ENCODE data around the gene ZNF385B.

ZNF385B gene

DNA sequence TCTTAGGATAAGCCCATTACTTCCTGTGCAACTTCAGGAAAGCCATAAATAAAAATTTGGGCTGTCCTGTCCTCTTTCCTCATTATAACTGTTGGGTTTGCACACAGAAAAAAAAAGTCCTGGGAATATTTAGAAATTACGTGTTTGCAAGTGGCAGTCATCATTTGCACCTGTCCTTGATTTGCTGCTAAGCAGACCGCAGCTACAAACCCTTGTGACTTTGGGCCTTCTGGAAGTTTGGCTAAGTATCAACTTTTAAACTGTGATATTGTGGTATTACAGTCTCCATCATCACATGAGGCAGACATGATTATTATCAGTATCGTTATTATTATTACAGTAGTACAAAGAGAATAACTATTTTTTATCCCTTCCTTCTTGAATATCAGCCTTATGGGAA, 336.1 kb downstream of the ZNF385B start:
- TF ChIP-seq, protein P1, sequence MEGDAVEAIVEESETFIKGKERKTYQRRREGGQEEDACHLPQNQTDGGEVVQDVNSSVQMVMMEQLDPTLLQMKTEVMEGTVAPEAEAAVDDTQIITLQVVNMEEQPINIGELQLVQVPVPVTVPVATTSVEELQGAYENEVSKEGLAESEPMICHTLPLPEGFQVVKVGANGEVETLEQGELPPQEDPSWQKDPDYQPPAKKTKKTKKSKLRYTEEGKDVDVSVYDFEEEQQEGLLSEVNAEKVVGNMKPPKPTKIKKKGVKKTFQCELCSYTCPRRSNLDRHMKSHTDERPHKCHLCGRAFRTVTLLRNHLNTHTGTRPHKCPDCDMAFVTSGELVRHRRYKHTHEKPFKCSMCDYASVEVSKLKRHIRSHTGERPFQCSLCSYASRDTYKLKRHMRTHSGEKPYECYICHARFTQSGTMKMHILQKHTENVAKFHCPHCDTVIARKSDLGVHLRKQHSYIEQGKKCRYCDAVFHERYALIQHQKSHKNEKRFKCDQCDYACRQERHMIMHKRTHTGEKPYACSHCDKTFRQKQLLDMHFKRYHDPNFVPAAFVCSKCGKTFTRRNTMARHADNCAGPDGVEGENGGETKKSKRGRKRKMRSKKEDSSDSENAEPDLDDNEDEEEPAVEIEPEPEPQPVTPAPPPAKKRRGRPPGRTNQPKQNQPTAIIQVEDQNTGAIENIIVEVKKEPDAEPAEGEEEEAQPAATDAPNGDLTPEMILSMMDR (IDR thresholded peaks at IDR 0.05; ENCODE audit: extremely low read depth, missing control alignments): no peak
- DNase-seq (ENCODE audit: low spot score): no peak

- no peak for DNase-seq (ENCODE audit: low spot score)
- TF ChIP-seq, protein P1 (IDR thresholded peaks at IDR 0.05; ENCODE audit: extremely low read depth, missing control alignments): no peak
Measured at GRCh38 chr2:179524809-179525339, 336.5 kb downstream of the ZNF385B start.

- TF ChIP-seq, protein P1 (IDR thresholded peaks at IDR 0.05; ENCODE audit: extremely low read depth, missing control alignments): no peak
- no peak for DNase-seq (ENCODE audit: low spot score)
Measured at GRCh38 chr2:179521944-179522343, 339.5 kb downstream of the ZNF385B start.

GRCh38 chr2:179518830-179519229, 342.6 kb downstream of the ZNF385B start:
- TF ChIP-seq, protein P1 (IDR thresholded peaks at IDR 0.05; ENCODE audit: extremely low read depth, missing control alignments): no peak
- no peak for DNase-seq (ENCODE audit: low spot score)

DNA sequence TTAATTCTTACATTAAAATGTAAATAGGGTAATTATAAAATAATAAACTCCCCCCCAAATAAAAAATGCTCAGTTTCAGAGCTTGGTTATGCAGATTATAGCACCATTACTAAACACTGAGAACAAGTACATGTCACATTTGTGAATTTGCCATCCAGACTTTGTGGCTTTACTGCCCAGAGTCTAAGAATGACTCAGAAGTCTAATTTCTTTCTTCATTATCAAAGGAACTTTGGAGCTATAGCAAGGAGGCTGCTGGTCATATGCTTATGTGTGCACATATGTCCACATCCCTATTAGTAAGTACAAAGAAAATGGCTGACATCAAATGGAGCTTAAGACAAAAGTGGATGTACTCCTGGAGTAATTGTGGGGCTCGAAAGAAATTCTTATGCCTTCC, 348.2 kb downstream of the ZNF385B start:
- TF ChIP-seq, protein P1 (IDR thresholded peaks at IDR 0.05; ENCODE audit: extremely low read depth, missing control alignments): no peak
- no peak for DNase-seq (ENCODE audit: low spot score)

DNA sequence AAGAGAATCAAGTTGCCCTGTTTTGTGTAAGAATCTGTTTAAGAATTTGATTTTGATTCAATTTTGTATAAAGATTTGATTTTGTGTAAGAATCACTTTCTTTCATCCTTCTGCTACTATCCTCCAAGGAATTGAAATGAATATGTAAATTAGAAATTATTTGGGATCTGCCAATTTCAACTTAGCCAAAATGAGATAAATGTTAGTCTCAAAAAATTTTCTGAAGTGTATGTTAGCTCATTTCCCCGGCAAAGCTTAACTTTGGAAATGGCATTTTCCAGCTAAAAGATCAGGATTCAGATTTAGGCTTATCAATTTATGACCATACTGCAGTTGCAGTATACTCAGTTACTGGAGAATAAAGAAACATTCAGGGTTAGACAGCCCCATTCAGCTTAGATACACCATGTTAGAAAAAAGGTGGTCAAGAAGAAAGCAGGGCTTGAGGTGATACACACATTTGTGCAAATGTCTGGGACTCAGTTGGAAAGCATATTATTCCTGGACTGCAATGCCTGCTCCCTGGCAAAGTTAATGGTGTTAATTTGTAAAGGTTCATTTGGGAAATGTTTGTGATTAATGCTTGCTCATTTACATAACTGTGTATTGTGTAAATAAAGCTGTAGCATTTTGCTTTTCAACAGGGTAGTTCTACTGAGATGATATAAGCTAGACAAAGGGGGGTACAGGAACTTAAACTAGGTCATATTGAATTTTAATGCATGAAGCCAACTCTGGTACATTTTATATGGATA, 349.0 kb downstream of the ZNF385B start:
- TF ChIP-seq, protein P1 (IDR thresholded peaks at IDR 0.05; ENCODE audit: extremely low read depth, missing control alignments): no peak
- no peak for DNase-seq (ENCODE audit: low spot score)

DNA sequence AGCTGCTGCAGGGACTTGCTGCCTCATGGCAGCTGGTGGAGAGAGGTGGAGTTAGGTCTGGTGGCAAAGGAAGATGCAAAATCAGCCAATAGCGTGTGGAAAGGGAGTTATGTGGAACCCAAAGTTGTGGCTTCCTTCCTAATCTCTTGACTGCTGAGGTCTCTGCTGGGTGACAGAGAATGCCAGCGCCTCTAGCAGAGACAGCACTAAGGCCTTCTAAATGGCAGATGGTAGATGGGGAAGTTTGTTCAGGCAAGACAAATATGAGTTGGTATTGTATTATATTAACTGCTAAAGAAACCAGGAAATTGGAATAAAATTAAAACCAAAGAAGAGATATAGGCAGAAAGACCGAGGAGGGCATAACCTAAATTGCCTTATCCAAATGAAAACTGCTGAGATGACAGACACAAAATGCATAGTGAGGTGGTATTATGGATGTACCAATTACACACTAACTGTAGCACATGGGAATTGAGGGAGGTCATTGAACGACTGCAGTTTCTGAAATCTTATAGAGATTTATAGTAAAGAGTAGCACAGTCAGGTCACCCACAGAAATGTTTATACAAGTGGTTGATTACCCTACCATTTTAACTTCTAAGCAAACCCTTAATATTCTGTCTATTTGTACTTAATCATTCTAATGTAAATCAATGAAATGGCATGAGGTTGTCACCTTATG, 350.2 kb downstream of the ZNF385B start:
- TF ChIP-seq, protein P1 (IDR thresholded peaks at IDR 0.05; ENCODE audit: extremely low read depth, missing control alignments): no peak
- no peak for DNase-seq (ENCODE audit: low spot score)

Measured in GM20000 (cell line).